ENCODE measurements around the gene BMP7. TPM values are rescaled to one million over a fixed set of nuclear protein-coding genes. Genes with fewer than 3 reads are reported as not detected.

The BMP7 gene
- total RNA-seq, 4 donors from 2014 or later, result under 0.01 to 13.3 (median 0.36) TPM

DNA sequence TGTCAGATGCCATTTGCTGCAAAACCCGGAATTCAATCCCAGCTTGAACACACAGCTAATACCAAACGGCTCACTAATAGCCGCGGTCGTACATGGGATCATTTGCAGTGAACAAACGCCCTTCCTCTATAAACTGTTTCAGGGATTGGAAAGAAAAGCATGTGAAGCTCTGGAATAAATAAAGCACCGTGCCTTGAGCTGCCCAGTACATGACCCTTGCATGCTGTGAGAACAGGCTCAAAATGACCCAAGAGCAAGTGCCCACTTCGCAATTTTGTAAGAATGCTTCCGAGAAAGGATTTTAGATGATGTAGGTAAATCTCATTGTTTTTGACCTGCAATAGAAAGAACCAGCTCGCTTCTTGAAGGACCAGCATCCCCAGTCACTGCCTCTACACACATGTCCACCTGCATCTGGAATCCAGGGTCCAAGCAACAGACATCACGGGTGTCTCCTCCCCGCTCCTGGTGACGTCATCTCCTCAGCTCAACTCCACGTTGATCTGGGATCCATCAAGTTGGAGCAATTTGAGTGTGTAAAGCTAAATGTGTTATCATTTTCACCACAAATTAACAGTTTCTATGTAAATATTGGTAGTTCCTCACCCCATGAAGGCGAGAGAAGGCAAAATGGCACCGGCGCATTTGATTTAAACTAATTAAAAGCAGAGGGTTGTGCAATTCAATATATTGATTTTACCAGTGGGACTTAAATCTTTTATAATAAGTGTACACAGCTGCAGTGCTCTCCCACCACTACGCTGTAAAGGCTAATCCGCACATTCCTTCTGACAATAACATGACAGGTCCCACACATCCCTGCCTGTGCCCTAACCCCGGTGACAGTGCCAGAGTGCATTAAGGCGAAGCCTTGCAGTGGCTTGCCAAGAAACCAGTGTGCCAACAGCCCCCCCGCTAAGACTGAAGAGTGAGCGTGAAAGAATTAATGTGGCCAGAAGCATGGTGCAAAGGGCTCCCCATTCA lies 6.2 kb downstream of the BMP7 start:
- H3K27ac ChIP-seq, result no peak overlapping the region
- H3K27me3 ChIP-seq, result peaks cover 3 to 34% of the 10 kb centered on the region in 2 donors
- peaks cover 0 to 2% of the 10 kb centered on the region in 2 donors for H3K4me1 ChIP-seq
- H3K36me3 ChIP-seq, result no peaks in the 10 kb centered on the region
- H3K9me3 ChIP-seq, result no peaks in the 10 kb centered on the region
- TF ChIP-seq CTCF (IDR thresholded peaks at IDR 0.05) (no peak), POLR2A (IDR thresholded peaks at IDR 0.05) (no peak)
- H3K4me3 ChIP-seq, result no peak overlapping the region
- DNase-seq, result no peak
- intact Hi-C loops (cut with DNase I; ENCODE audit: low total_unique reads), result no loop called here

- Histone ChIP-seq H3K27me3 (peaks cover 0 to 25% of the 10 kb centered on the region in 2 donors), H3K4me1 (no peaks in the 10 kb centered on the region), H3K9me3 (no peaks in the 10 kb centered on the region), H3K27ac (no peak overlapping the region), H3K36me3 (no peaks in the 10 kb centered on the region), H3K4me3 (no peak overlapping the region)
- TF ChIP-seq POLR2A (IDR thresholded peaks at IDR 0.05) (no peak), CTCF (IDR thresholded peaks at IDR 0.05) (no peak)
- intact Hi-C loops (cut with DNase I; ENCODE audit: low total_unique reads), result no loop called here
- DNase-seq, result no peak
Measured at GRCh38 chr20:57259121-57259937, 7.1 kb downstream of the BMP7 start.

DNA sequence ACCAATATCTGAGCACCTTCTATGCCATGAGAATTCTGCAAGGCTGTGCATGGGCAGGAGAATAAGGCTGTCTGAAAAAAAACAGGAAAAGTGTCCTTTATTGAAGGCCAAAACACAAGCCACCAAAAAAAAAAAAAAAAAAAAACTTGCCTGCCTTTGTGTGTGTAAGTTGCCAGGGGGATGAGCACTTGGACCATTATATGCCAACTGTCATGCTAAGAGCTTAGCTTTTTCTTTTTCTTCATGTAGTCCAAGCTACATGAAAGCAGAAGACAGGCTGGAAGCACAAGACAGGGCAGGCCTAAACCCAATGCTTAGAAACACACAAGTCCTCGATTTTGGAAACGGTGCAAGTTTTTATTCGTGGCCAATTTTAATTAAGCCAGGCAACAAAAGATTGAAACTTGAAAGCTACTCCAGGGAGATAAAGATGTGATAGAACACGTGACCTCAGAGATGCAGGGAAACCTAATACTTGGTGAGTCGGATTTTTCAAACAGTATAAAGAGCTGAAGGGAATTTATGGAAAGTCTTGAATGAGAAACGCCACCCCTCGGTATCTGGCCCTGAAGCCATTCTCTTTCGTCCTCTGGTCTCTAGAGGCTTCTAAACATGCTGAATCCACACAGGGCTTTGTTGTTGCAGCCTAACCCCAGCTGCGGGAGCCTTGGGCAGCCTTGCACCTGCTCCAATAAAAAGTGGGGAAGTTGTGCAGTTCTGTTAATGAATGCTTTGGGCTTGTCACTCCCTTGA lies 8.6 kb downstream of the BMP7 start:
- no peak for DNase-seq
- no peak for TF ChIP-seq CTCF (IDR thresholded peaks at IDR 0.05)
- no peak for TF ChIP-seq POLR2A (IDR thresholded peaks at IDR 0.05)
- Histone ChIP-seq H3K4me3 (no peak overlapping the region), H3K36me3 (no peaks in the 10 kb centered on the region), H3K27me3 (peaks cover 0 to 20% of the 10 kb centered on the region in 2 donors), H3K9me3 (no peaks in the 10 kb centered on the region), H3K4me1 (no peaks in the 10 kb centered on the region), H3K27ac (no peak overlapping the region)
- intact Hi-C loops (cut with DNase I; ENCODE audit: low total_unique reads), result no loop called here

- Histone ChIP-seq H3K27me3 (peaks cover 0 to 20% of the 10 kb centered on the region in 2 donors), H3K4me3 (no peak overlapping the region), H3K27ac (no peak overlapping the region), H3K4me1 (no peaks in the 10 kb centered on the region), H3K36me3 (no peaks in the 10 kb centered on the region), H3K9me3 (no peaks in the 10 kb centered on the region)
- intact Hi-C loops (cut with DNase I; ENCODE audit: low total_unique reads), result no loop called here
- TF ChIP-seq CTCF (IDR thresholded peaks at IDR 0.05), result no peak
- no peak for DNase-seq
Measured at GRCh38 chr20:57256908-57257307, 9.5 kb downstream of the BMP7 start.

Measured in uterus (tissue), 4 donors.